Tongue (tissue), 2 donors: Measurements from ENCODE around the gene C2CD3. TPM values are rescaled to one million over a fixed set of nuclear protein-coding genes. Genes with fewer than 3 reads are reported as not detected.
"Not testable (repeated sequence)": the region's sequence is repeated elsewhere in the genome, so short reads cannot be mapped to it uniquely, and the experiment has no call there.

ENCODE experiments used
- DNase-seq: peaks from one replicate; pipeline ENCODE4 v3.0.0-alpha.2; 2015
- total RNA-seq: library from RNA; depleted of rRNA; stranded (reverse); fragments of >200 nt; gene quantifications from one replicate; pipeline ENCODE4 v1.2.3, GENCODE V29; 2014

C2CD3 gene
- total RNA-seq, 1 donor from 2014 or later, result 22.9 TPM

- no peak for DNase-seq
These were observed 165.8 kb downstream of the C2CD3 start for GRCh38 chr11:74004759-74005615.

- DNase-seq, result no peak
These were observed 166.6 kb downstream of the C2CD3 start for GRCh38 chr11:74004046-74004695.

- DNase-seq, result no peak
These were observed 168.0 kb downstream of the C2CD3 start for GRCh38 chr11:74002832-74003231.

GRCh38 chr11:74001822-74002286 is 168.9 kb downstream of the C2CD3 start:
- no peak for DNase-seq

GRCh38 chr11:74000307-74001133 is 170.3 kb downstream of the C2CD3 start:
- DNase-seq, result no peak

GRCh38 chr11:73999581-74000306 is 171.1 kb downstream of the C2CD3 start:
- DNase-seq, result no peak

- no peak for DNase-seq
These were observed 171.8 kb downstream of the C2CD3 start for GRCh38 chr11:73998846-73999575.

GRCh38 chr11:73997120-73997770 is 173.6 kb downstream of the C2CD3 start:
- no peak for DNase-seq

GRCh38 chr11:73996161-73996747 is 174.5 kb downstream of the C2CD3 start:
- peak; percentile 39 for DNase-seq

GRCh38 chr11:73995731-73996130 is 175.1 kb downstream of the C2CD3 start:
- DNase-seq, result no peak

GRCh38 chr11:73995247-73995646 is 175.6 kb downstream of the C2CD3 start:
- no peak for DNase-seq

- no peak for DNase-seq
These were observed 179.3 kb downstream of the C2CD3 start for GRCh38 chr11:73991471-73992006.

- no peak for DNase-seq
These were observed 180.1 kb downstream of the C2CD3 start for GRCh38 chr11:73990730-73991129.

- no peak for DNase-seq
These were observed 181.6 kb downstream of the C2CD3 start for GRCh38 chr11:73989156-73989555.

GRCh38 chr11:73988227-73988626 is 182.6 kb downstream of the C2CD3 start:
- DNase-seq, result no peak

GRCh38 chr11:73985661-73986060 is 185.1 kb downstream of the C2CD3 start:
- not testable (repeated sequence) for DNase-seq

GRCh38 chr11:73983741-73984538 is 186.9 kb downstream of the C2CD3 start:
- DNase-seq, result peak; percentile 86

GRCh38 chr11:73982990-73983740 is 187.6 kb downstream of the C2CD3 start:
- DNase-seq, result peak; percentile 97
